ENCODE data around the gene HSP90AB1. TPM values are rescaled to one million over a fixed set of nuclear protein-coding genes. Genes with fewer than 3 reads are reported as not detected.

The HSP90AB1 gene
- 553 and 574 TPM in 2 replicates for total RNA-seq

DNA sequence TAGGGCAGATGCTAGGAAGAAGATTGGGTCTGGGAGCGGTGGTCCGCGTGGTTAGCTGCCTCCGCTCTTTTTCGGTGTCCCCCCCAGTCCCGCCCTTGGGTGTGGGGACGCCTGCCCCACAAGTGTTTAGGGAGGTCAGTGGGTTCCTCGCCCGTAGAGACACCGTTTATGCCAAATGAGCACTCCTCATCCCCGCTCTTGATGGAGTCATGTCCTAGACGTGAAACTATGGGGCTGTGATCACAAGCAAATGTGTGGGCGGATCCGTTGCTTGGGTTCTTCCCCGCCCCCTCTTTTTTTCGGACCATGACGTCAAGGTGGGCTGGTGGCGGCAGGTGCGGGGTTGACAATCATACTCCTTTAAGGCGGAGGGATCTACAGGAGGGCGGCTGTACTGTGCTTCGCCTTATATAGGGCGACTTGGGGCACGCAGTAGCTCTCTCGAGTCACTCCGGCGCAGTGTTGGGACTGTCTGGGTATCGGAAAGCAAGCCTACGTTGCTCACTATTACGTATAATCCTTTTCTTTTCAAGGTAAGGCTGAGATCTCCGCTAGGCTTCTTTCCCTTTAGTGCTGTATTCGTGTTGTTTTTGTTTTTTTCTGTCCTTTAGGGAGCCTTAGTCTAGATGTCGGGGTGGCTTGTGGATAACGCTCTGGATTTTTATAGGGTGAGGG lies at the start of gene HSP90AB1:
HSP90AB1 (plus strand) TSS at position 439 of the 675 bp plus-strand sequence. CDS start 1,529 bp downstream, outside the sequence.

DNA sequence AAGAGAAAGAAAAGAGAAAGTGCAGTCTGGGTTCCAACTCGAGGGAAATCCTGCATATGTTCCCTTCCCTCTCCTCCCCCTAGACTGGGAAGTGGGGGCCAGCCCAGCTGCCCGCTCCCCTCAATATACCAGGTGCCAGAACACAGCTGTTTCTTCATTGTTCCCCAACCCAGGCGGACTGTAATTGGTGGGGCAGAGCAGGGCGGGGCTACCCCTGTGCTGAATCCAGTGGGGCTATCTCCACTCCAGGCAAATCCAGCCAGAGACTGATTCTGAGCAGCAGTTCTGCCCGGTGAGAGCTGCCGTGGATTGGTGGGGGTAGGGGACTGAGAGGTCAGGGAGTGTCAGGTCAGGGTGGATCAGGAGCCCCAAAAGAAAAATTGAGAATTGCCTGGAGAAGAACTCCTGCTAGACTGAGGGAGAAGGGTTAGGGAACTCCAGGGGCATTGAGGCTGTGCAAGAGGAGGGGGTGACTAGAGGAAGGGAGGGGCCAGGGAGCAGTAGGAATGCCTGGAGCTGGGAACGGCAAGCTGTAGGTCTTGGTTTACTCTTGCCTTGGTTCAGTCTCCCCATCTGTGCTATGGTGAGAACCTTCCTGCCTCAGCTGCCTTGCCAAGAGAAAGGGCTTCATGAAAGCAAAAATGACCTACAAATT lies 30.1 kb upstream of the HSP90AB1 start, which contains the start of gene MYMX:
MYMX (plus strand) TSS at position 250 of the 655 bp plus-strand sequence. CDS start 546 bp downstream, outside the sequence.

DNA sequence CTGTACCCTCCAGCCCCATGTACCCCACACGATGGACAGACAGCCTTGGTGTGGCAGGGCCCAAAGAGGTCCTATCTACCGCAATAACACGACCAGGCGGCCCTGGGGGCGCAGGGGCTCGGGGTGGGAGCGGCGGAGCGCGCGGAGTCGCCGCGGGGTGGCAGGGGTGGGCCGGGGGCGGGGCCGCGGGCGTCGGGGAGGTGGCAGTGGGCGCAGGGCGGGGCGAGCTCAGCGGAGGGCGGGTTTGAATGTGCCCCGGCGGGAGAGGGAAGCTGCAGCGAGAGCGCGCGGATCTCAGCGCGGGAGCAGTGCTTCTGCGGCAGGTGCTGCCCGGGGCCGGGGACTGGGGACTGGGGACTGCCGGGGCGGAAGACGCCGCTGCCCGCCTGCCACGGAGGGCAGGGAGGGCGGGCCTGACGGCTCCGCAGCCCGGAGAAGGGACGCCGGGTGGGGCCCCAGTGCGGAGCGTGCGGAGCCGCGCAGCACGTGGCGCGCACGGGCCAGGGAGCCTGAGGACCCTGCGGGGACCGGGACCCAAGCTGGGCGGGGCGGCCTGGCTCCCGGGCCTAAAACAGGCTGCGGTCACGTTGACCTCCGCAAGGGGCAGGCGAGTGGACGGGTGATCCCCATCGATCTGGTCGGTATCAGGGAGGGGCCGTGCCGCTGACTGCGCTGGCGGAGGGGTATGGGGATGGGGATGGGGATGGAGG lies 23.4 kb upstream of the HSP90AB1 start, which contains the start of gene SLC29A1:
SLC29A1 (plus strand) TSS at position 277 of the 710 bp plus-strand sequence. CDS start 3,719 bp downstream, outside the sequence.

DNA sequence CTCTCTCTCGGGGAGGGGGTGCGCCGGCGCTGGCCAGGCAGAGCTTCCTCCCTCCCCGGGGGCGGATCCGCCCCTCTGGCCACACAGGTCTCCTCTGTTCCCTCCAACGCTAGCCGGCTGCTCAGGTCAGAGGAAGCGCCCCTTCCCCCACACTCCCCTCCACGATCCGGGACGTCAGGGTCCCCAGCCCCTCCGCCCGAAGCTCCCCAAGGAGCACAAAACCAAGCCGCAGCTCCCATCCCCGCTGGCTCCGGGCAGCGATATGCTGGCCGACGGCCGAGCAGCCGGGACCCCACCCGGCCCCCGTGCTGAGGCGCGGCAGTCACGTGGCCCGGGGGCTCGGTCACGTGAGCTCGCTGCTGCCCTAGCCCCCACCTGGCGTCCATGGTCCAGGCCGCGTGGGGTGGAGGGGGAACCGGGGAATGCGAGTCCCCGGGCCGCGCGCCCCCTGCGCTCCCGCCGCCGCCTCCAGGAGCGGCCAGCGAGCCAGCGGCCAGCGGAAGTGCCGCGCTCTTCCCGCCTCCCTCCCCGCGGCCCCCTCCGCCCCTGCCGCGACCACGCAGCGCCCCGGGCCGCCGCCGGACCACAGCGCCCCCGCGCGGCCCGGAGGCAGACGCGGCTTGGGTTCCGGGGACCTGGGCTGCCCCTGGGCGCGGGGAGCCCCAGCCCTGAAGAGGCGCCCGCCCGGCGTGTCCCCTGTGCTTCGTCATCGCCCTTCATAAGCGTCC lies 10.3 kb downstream of the HSP90AB1 start, which contains the start of gene SLC35B2:
SLC35B2 (minus strand) TSS at position 504 of the 728 bp plus-strand sequence; CDS start at position 386, 118 bp downstream.

GRCh38 chr6:44265007-44265721 lies 18.3 kb downstream of the HSP90AB1 start, which contains the start of gene NFKBIE:
Gene NFKBIE, minus strand, starts transcription at chr6:44265551. Its CDS starts 205 bp downstream, at chr6:44265346.

DNA sequence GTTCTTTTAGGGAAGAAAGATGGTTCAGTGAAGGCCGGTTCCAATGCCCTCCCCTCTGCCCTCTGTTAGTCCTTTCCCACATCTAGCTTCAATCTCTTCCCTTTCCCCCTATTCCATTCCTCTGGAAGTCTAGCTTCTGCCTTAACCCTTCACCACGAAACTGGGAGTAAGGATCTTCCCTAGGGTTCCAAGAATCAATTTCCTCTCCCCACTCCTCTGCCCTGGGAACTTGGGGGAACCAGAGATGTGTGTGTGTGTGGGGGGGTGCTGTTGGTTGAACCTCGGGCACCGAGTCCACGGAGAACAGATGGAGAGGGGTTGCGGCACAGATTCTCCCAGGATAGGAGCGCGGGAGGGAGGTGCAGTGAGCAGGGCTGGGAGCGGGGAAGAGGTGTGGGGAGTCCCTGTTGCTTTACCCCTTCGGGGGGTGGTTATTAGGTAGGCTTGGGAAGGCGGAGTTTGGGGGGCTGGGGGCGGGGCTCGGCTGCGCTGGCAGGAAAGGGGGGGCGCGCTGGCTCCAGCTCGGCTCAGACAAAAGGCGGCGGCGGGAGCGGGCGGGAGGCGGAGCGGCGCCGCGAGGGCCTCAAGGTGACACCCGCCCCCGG lies 23.1 kb downstream of the HSP90AB1 start, which contains the start of gene TMEM151B:
TMEM151B (plus strand) TSS at position 530 of the 605 bp plus-strand sequence. CDS start 293 bp downstream, outside the sequence.

Small RNAs within 50 kb of the gene (small RNA-seq; reads per million reads assigned to genes)
- not detected for gene RN7SL811P

Other genes starting within 250 kb of the HSP90AB1 start
- gene MRPL14, start 119.6 kb upstream of the HSP90AB1 start, total RNA-seq = 37.2 and 42.5 TPM in 2 replicates
- gene TMEM63B, start 119.5 kb upstream of the HSP90AB1 start, total RNA-seq = 41.4 and 42.0 TPM in 2 replicates
- not detected in 2 replicates for gene CAPN11, start 88.3 kb upstream of the HSP90AB1 start, total RNA-seq
- gene MYMX, start 30.2 kb upstream of the HSP90AB1 start, total RNA-seq = not detected in 2 replicates
- 5.8 and 8.4 TPM in 2 replicates for gene SLC29A1, start 23.5 kb upstream of the HSP90AB1 start, total RNA-seq
- gene SLC35B2, start 10.4 kb downstream of the HSP90AB1 start, total RNA-seq = 78.7 and 82.2 TPM in 2 replicates
- gene NFKBIE, start 18.4 kb downstream of the HSP90AB1 start, total RNA-seq = 6.0 TPM in 2 replicates
- not detected in 2 replicates for gene TMEM151B, start 23.3 kb downstream of the HSP90AB1 start, total RNA-seq
- gene AARS2, start 66.2 kb downstream of the HSP90AB1 start, total RNA-seq = 12.0 and 13.0 TPM in 2 replicates
- not detected in 2 replicates for gene SPATS1, start 95.5 kb downstream of the HSP90AB1 start, total RNA-seq
- gene CDC5L, start 140.6 kb downstream of the HSP90AB1 start, total RNA-seq = 16.9 and 17.2 TPM in 2 replicates

Measured in hair follicle dermal papilla cell (primary cell).